Omental fat pad (tissue), 4 donors: ENCODE measurements around the gene MICB. TPM values are rescaled to one million over a fixed set of nuclear protein-coding genes. Genes with fewer than 3 reads are reported as not detected.

Experiments used
- ATAC-seq: fragments of 150-250 bp; one replicate; pipeline ENCODE4 v1.9.1; 2016; ENCODE audit warnings: mild to moderate bottlenecking, moderate library complexity; ENCODE audit not compliant: low FRiP score
- DNase-seq: peaks from one replicate; pipeline ENCODE4 v3.0.0-alpha.2; 2019; ENCODE audit warnings: low spot score
- CTCF ChIP-seq, 3 donors: fragments of 450-650 bp; IDR thresholded peaks; one replicate each; pipeline ENCODE4 v1.5.1; 2016 to 2017; ENCODE audit warnings: antibody characterized with exemption in 3 of 3, mild to moderate bottlenecking in 3 of 3, moderate library complexity in 2 of 3
- total RNA-seq, 4 donors: library from RNA; depleted of rRNA; stranded (reverse); fragments of >200 nt; gene quantifications; one replicate each; pipeline ENCODE4 v1.1.0, GENCODE V29; 2016

Gene MICB
- total RNA-seq, 4 donors from 2014 or later, result 3.3 to 5.8 (median 5.8) TPM

- no peak for DNase-seq
- no peak for TF ChIP-seq CTCF (IDR thresholded peaks at IDR 0.05)
- ATAC-seq, result no peak
These were observed 36.1 kb downstream of the MICB start for GRCh38 chr6:31534011-31534410.

- DNase-seq, result no peak
- TF ChIP-seq CTCF (IDR thresholded peaks at IDR 0.05), result no peak
These were observed 36.6 kb downstream of the MICB start for GRCh38 chr6:31534521-31535040.

GRCh38 chr6:31535538-31536324 lies 37.8 kb downstream of the MICB start:
- TF ChIP-seq CTCF (IDR thresholded peaks at IDR 0.05), result no peak
- no peak for DNase-seq
- no peak for ATAC-seq

More at GRCh38 chr6:31534521-31535040, 36.6 kb downstream of the MICB start:
- ATAC-seq, result no peak

- no peak for TF ChIP-seq CTCF (IDR thresholded peaks at IDR 0.05)
- DNase-seq, result no peak
- ATAC-seq, result no peak
These were observed 41.0 kb downstream of the MICB start for GRCh38 chr6:31538805-31539400.

GRCh38 chr6:31540640-31541039 lies 42.7 kb downstream of the MICB start:
- no peak for TF ChIP-seq CTCF (IDR thresholded peaks at IDR 0.05)
- DNase-seq (no peak), ATAC-seq (no peak)

GRCh38 chr6:31541059-31541657 lies 43.2 kb downstream of the MICB start:
- TF ChIP-seq CTCF (IDR thresholded peaks at IDR 0.05), result no peak
- ATAC-seq (no peak), DNase-seq (peak; percentile 54)
